HG02763 (cell line): ENCODE results near the gene ZNF189.

Experiments
- ATAC-seq: cut with Tn5 transposase; IDR thresholded peaks from one replicate; pipeline ENCODE4 v1.9.1; 2021; ENCODE audit warnings: mild to moderate bottlenecking, moderate library complexity; ENCODE audit not compliant: unreplicated experiment

ZNF189 gene

DNA sequence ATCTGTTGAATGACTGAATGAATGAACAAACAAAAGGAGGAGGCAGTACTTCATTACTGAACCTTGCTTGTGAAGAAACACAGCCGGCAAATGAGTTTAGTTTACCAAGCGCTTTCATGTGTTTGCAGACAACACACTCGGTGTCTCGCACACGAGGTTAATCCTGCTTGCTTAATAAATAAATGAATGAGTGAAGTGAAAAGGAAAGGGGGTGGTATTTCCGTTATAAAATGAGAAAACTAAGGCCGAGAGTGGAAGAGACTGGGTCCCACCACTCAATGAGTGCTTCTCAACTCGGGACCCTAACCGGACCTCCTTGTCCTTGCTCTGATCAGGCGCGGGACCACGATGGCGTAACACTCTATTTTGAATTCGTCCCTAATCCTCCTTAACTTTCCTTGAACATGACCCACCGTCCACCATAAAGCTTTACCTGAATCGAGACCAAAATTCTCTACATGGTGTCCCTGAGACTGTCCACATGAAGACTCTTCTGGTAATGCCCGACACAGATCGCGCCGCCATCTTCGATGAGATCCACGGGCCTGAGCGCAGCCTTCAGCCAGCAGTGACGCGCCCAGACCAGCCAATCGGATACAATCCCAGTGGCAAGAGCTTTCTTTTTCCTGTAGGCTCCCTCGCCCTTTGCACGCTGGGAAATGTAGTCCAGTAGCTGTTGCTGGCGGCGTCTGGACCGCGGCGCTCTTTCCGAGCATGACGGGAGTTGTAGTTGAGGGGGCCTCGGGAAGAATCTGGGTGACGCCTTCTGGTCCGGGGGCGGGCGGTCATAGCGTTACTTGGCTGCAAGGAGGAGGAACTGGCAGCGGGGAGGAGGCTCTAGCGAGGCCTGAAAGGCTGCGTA lies at the start of gene ZNF189, which contains the start of gene MRPL50:
Gene ZNF189, plus strand, starts transcription at position 784 of the 862 bp plus-strand sequence. CDS start 306 bp downstream, outside the sequence.
Gene MRPL50, minus strand, starts transcription at position 551 of the 862 bp plus-strand sequence. Its CDS starts 26 bp downstream, at position 525.
- ATAC-seq: peak; percentile 99

- no peak for ATAC-seq
These were observed 48.4 kb upstream of the ZNF189 start for GRCh38 chr9:101350285-101350684.

DNA sequence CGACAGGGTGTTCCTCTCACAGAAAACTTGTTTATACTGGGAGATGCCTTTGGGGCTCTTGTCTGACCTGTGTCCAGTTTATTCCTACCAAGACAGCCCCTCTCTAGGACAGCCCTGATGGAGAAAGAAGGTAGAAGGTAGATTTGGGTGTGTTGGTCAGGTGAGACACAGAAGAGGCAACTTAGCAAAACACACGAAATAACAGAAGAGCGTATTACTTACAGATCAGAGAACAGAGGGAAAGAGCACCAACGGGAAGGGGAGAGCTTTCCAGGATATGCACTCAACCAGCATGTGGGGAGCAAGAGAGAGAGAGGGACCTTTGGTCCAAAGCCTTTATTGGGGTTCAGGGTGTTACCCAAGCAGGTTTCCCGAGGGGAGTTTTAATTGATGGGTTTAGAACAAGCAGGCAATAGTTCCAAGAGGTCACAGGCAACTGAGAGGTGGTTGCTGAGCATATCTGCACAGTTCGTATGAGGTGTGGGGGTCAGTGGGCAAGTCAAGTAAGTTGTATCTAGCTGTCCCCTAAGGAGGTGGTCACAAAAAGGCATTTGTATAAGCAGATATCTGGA lies 45.7 kb upstream of the ZNF189 start:
- no peak for ATAC-seq

DNA sequence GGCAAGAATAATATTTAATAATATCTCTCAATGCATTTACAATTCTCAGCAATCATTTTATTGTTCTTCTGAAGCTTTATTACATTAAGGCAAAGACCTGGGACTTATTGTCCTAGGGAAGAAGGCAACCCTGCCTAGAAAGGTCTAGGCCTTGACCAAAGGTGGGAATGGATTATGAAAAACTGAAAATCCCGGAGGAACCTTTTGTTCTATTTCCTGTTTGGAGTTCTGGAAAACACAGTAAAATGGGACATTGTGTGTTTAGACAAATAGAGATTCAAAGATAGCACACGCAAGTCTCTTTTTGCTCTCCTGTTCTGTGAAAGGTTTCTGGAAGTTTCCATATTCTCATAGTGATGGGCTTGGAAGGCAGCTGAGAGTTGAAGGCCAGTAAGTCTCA lies 45.0 kb upstream of the ZNF189 start:
- no peak for ATAC-seq

DNA sequence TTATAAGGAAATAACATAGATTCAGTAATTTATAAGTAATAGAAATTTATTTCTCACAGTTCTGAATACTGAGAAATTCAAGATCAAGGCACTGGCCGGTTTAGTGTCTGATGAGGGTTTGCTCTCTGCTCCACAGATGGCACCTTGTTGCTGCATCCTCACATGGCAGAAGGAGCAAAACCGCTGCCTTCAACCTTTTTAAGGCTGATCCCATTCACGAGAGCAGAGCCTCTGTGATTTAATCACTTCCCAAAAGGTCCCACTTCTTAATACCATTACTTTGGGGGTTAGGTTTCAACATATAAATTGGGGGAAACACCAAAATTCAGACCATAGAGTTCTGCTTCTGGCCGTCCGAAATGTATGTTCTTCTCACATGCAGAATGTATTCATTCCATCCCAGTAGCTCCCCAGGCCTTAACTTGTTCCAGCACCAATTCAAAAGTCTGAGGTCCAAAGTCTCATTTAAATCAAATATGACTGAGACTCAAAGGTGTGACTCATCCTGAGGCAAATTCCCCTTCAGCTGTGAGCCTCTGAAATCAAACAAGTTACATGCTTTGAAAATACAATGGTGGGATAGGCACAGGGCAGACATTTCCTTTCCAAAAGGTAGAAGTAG lies 44.4 kb upstream of the ZNF189 start:
- ATAC-seq: no peak

- ATAC-seq: no peak
These were observed 43.6 kb upstream of the ZNF189 start for GRCh38 chr9:101354765-101355708.

DNA sequence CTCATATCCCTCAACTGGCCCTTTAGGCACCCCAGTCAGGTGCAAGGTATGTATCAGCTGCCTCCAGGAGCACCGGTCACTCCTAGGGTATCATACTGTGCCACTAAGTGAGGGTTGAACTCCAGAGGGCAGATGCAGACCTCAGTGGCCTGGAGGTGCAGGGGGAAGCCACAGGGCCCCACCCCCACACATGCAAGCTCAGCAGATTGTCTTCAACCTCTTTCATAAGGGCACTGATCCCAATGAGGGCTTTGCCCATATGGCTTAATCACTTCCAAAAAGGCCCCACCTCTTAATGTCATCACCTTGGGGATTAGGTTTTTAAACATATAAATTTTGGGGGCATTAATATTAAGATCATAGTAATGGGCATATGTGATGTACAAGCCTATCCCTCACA lies 42.0 kb upstream of the ZNF189 start:
- ATAC-seq: no peak

DNA sequence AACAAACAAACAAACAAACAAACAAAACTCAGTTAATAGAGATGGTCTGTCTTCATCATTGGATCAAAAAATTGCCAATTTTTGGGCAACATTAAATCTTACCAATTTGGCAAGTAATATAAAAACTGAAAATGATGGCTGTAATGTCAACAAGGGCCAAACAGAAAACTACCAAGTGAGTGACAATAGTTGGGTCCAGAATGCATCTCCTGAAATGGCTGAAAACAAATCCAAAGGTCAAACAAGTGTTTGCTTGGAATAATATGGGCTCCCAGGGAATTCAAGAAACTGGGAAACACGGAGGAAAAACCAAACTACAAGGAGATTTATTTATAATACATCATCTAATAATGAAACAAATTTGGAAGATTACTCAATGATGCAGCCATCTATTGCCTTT lies 39.0 kb upstream of the ZNF189 start:
- ATAC-seq: no peak

GRCh38 chr9:101360647-101361046 lies 38.0 kb upstream of the ZNF189 start:
- no peak for ATAC-seq

- ATAC-seq: no peak
These were observed 36.2 kb upstream of the ZNF189 start for GRCh38 chr9:101362450-101362849.

DNA sequence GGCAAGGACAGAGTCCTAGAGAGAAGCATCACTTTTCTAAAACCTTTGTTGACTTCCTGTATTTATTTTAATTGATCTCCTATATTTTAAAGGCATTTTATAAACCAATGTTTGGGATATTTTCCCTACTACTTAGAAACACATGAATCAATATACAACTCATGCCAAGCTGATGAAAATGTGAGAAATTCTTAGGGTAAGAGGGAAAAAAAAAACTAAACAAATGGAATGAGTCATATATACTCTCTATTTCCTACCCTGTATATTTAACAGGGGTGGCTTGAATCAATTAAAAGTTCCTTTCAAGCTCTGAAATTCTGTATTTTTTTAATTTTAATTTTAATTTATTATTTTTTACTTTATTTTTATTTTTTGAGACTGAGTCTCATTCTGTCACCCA lies 33.5 kb upstream of the ZNF189 start:
- ATAC-seq: no peak

- no peak for ATAC-seq
These were observed 32.5 kb upstream of the ZNF189 start for GRCh38 chr9:101366038-101366756.

DNA sequence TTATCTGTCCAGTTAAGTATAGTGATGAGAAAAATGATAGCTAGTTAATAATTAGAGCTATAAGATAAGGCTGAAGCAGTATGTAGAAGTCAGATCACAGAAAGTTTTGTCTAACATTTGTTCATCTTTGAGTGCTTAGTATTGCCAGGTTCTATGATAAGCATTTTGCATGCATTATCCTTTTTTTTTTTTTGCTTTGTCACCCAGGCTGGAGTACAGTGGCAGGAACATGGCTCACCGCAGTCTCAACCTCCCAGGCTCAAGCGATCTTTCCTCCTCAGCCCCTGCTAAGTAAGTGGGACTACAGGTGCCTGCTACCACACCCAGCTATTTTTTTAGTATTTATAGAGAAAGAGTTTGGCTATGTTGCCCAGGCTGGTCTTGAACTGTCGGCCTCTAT lies 31.3 kb upstream of the ZNF189 start:
- no peak for ATAC-seq

- no peak for ATAC-seq
These were observed 29.4 kb upstream of the ZNF189 start for GRCh38 chr9:101369286-101369685.

GRCh38 chr9:101369884-101370531 lies 28.6 kb upstream of the ZNF189 start:
- no peak for ATAC-seq

- no peak for ATAC-seq
These were observed 26.8 kb upstream of the ZNF189 start for GRCh38 chr9:101371813-101372212.

GRCh38 chr9:101372327-101373118 lies 26.1 kb upstream of the ZNF189 start:
- no peak for ATAC-seq

DNA sequence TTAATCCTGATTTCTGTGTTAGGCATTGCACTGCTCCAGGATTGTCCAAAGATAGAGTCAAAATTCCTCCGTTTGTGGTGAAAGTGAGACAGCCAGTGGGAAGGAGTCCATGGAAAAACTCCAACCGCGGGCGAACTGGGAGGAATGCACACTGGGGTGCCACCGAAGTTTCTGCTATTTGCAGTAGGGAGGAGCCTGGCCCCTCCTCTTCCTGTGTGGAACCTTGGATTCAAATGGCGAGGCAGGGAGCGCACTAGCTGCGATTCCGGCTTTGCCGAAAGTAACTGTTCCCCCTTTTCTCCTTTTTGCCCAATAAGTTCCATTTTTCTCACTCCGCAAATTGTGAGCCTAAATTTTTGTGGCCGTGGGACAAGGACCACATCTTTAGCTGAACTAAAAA lies 23.1 kb upstream of the ZNF189 start:
- ATAC-seq: no peak
